T-cell (primary cell): ENCODE data around the gene DDAH2. TPM values are rescaled to one million over a fixed set of nuclear protein-coding genes. Genes with fewer than 3 reads are reported as not detected.
"Not testable (repeated sequence)": the region's sequence is repeated elsewhere in the genome, so short reads cannot be mapped to it uniquely, and the experiment has no call there.

ENCODE experiments used
- ATAC-seq, 4 experiments: fragments of 200-7000 bp in 3 of 4; fragments of 150-1000 bp in 1 of 4; cut with Tn5 transposase; replicated peaks in 1 of 4; 1 replicate in 3 of 4; 2 replicates in 1 of 4; pipeline ENCODE4 v1.10.0; 2021; ENCODE audit warnings: moderate library complexity in 3 of 4, mild to moderate bottlenecking in 2 of 4, moderate number of reproducible peaks in 1 of 4
- CTCF ChIA-PET, 2 donors: fragments of 300-600 bp; sonication (Branson Sonifier 250); formaldehyde crosslinking; loops; one replicate each; lab custom pipeline; 2022; ENCODE audit warnings: antibody characterized with exemption in 2 of 2; lab: Charles Lee
- POLR2A ChIA-PET, 2 donors: fragments of 300-600 bp; sonication (Branson Sonifier 250); formaldehyde crosslinking; loops; one replicate each; lab custom pipeline; 2022; ENCODE audit warnings: antibody characterized with exemption in 2 of 2; lab: Charles Lee
- DNase-seq, 35 experiments: peaks; one replicate each; pipeline versions ENCODE4 v3.0.0 to v3.0.0-alpha.2; 2013 to 2023
- H3K27ac ChIP-seq: one replicate; pipeline ENCODE4 v1.5.1; 2013; ENCODE audit warnings: low read length
- H3K27me3 ChIP-seq, 2 experiments: replicated peaks in 1 of 2; 1 replicate in 1 of 2; 2 replicates in 1 of 2; pipeline versions ENCODE4 v1.6.1 to v1.7.0; 2013; ENCODE audit warnings: low read length in 1 of 2, mixed read lengths in 1 of 2; ENCODE audit not compliant: control insufficient read depth in 2 of 2, insufficient read depth in 2 of 2; ENCODE audit errors: extremely low read depth in 1 of 2
- H3K36me3 ChIP-seq, 2 donors: 1 replicate in 1 of 2; 2 replicates in 1 of 2; pipeline versions ENCODE4 v1.6.1 to v1.7.0; 2013; ENCODE audit warnings: low read length in 1 of 2; ENCODE audit not compliant: control insufficient read depth in 2 of 2, insufficient read depth in 1 of 2; ENCODE audit errors: extremely low read depth in 1 of 2
- H3K4me1 ChIP-seq, 2 experiments: 1 replicate in 1 of 2; 2 replicates in 1 of 2; pipeline versions ENCODE4 v1.6.1 to v1.7.0; 2013; ENCODE audit warnings: low read length in 2 of 2, mixed read lengths in 1 of 2; ENCODE audit not compliant: insufficient read depth in 2 of 2, control insufficient read depth in 1 of 2; ENCODE audit errors: extremely low read depth in 1 of 2
- H3K4me3 ChIP-seq, 2 donors: 1 replicate in 1 of 2; 2 replicates in 1 of 2; pipeline versions ENCODE4 v1.5.1 to v1.7.0; 2013; ENCODE audit warnings: mild to moderate bottlenecking in 2 of 2, low read length in 1 of 2, moderate library complexity in 1 of 2; ENCODE audit not compliant: control insufficient read depth in 1 of 2; ENCODE audit errors: extremely low read depth in 1 of 2
- H3K9me3 ChIP-seq: 2 replicates; pipeline ENCODE4 v1.7.0; 2013
- H3K27ac Mint-ChIP-seq, 2 donors: one replicate each; pipeline ENCODE4 v1.8.0; 2020 to 2021; ENCODE audit warnings: mild to moderate bottlenecking in 2 of 2, mixed read lengths in 2 of 2
- H3K27me3 Mint-ChIP-seq, 2 donors: one replicate each; pipeline ENCODE4 v1.8.0; 2021 to 2022; ENCODE audit warnings: mixed read lengths in 2 of 2
- H3K36me3 Mint-ChIP-seq: one replicate; pipeline ENCODE4 v1.8.0; 2021; ENCODE audit warnings: mixed read lengths
- H3K4me1 Mint-ChIP-seq, 3 donors: one replicate each; pipeline ENCODE4 v1.8.0; 2020 to 2022; ENCODE audit warnings: mixed read lengths in 3 of 3, mild to moderate bottlenecking in 1 of 3
- H3K4me3 Mint-ChIP-seq, 3 donors: one replicate each; pipeline ENCODE4 v1.8.0; 2020 to 2022; ENCODE audit warnings: mild to moderate bottlenecking in 3 of 3, mixed read lengths in 3 of 3, moderate library complexity in 3 of 3
- H3K9me3 Mint-ChIP-seq, 3 donors: one replicate each; pipeline ENCODE4 v1.8.0; 2020 to 2022; ENCODE audit warnings: mixed read lengths in 3 of 3
- WGBS: methylation state at CpG from one replicate; pipeline ENCODE4 v1.1.5; 2013; ENCODE audit warnings: missing lambda C conversion rate; ENCODE audit not compliant: insufficient coverage; 5-methylcytosine and 5-hydroxymethylcytosine counted together
- total RNA-seq, 35 experiments: library from RNA in 6 of 35; stranded (reverse) in 6 of 35; fragments of 120-200 nt in 1 of 35; gene quantifications; one replicate each; pipeline versions ENCODE4 v1.2.1 to v1.2.4 and lab custom pipeline; 2013 to 2026

DDAH2 gene
- total RNA-seq, 5 donors from 2014 or later (not counting 1 experiment from before 2014, with no cell fraction given) = 9.0 to 13.2 (median 11.5) TPM

- 57% methylated on average over 3 of the region's 5 CpGs for WGBS
- no peak overlapping the region for H3K27ac Mint-ChIP-seq
- peak in 1 of 4 experiments; percentile 18 for ATAC-seq
- ChIA-PET POLR2A (interaction anchor here in 1 of 2 donors (0.6 kb wide), 1 partner anchor 14 kb away, joined by 3 read pairs; no protein-coding TSS in a partner anchor), CTCF (interaction anchor here in 1 of 2 donors (0.6 kb wide), 1 partner anchor 977 kb away, joined by 3 read pairs; no protein-coding TSS in a partner anchor)
- no peak overlapping the region for H3K4me3 Mint-ChIP-seq
- H3K9me3 Mint-ChIP-seq = no peaks in the 10 kb centered on the region
- H3K4me1 ChIP-seq = peaks cover 12 to 18% of the 10 kb centered on the region in 2 experiments
- H3K27me3 ChIP-seq = peaks cover 0 to 19% of the 10 kb centered on the region in 2 experiments
- no peak for DNase-seq
- no peaks in the 10 kb centered on the region for H3K36me3 ChIP-seq
- peaks cover 17 to 25% (median 24%) of the 10 kb centered on the region in 3 donors for H3K4me1 Mint-ChIP-seq
- H3K9me3 ChIP-seq = no peaks in the 10 kb centered on the region
- no peak overlapping the region for H3K4me3 ChIP-seq
- no peak overlapping the region for H3K27ac ChIP-seq
- no peaks in the 10 kb centered on the region for H3K36me3 Mint-ChIP-seq
- H3K27me3 Mint-ChIP-seq = no peaks in the 10 kb centered on the region
Measured at GRCh38 chr6:31713991-31714684, 15.0 kb downstream of the DDAH2 start.

GRCh38 chr6:31713465-31713864 is 15.6 kb downstream of the DDAH2 start:
- Histone ChIP-seq H3K4me3 (no peak overlapping the region), H3K36me3 (no peaks in the 10 kb centered on the region), H3K27ac (no peak overlapping the region), H3K4me1 (peaks cover 12 to 18% of the 10 kb centered on the region in 2 experiments), H3K9me3 (no peaks in the 10 kb centered on the region), H3K27me3 (peaks cover 0 to 20% of the 10 kb centered on the region in 2 experiments)
- H3K27me3 Mint-ChIP-seq = no peaks in the 10 kb centered on the region
- POLR2A ChIA-PET = no interaction called here
- CTCF ChIA-PET = no interaction called here
- no peak overlapping the region for H3K27ac Mint-ChIP-seq
- WGBS = no CpG with 5 or more reads among the region's 4 CpGs
- ATAC-seq (no peak), DNase-seq (no peak)
- peaks cover 17 to 25% (median 24%) of the 10 kb centered on the region in 3 donors for H3K4me1 Mint-ChIP-seq
- no peaks in the 10 kb centered on the region for H3K9me3 Mint-ChIP-seq
- no peak overlapping the region for H3K4me3 Mint-ChIP-seq
- H3K36me3 Mint-ChIP-seq = no peaks in the 10 kb centered on the region

- no peak overlapping the region for H3K27ac ChIP-seq
- CTCF ChIA-PET = no interaction called here
- no peak overlapping the region for H3K27ac Mint-ChIP-seq
- H3K4me3 Mint-ChIP-seq = no peak overlapping the region
- H3K4me1 Mint-ChIP-seq = peaks cover 17 to 25% (median 24%) of the 10 kb centered on the region in 3 donors
- H3K4me1 ChIP-seq = peaks cover 12 to 18% of the 10 kb centered on the region in 2 experiments
- DNase-seq (peak in 4 of 35 experiments; percentile 22 to 36 (median 24)), ATAC-seq (peak in 3 of 4 experiments; percentile 51 to 64 (median 63))
- H3K9me3 Mint-ChIP-seq = no peaks in the 10 kb centered on the region
- H3K27me3 ChIP-seq = peaks cover 0 to 25% of the 10 kb centered on the region in 2 experiments
- WGBS = 72% methylated on average over 7 of the region's 8 CpGs
- H3K4me3 ChIP-seq = no peak overlapping the region
- H3K36me3 Mint-ChIP-seq = no peaks in the 10 kb centered on the region
- no peaks in the 10 kb centered on the region for H3K27me3 Mint-ChIP-seq
- no peaks in the 10 kb centered on the region for H3K36me3 ChIP-seq
- POLR2A ChIA-PET = interaction anchor here in 1 of 2 donors (0.7 kb wide), 1 partner anchor 63 kb away, joined by 3 read pairs; no protein-coding TSS in a partner anchor
- no peaks in the 10 kb centered on the region for H3K9me3 ChIP-seq
Measured at GRCh38 chr6:31712296-31712695, 16.8 kb downstream of the DDAH2 start.

- Mint-ChIP-seq H3K27me3 (no peaks in the 10 kb centered on the region), H3K4me1 (peaks cover 17 to 25% (median 24%) of the 10 kb centered on the region in 3 donors), H3K4me3 (no peak overlapping the region), H3K36me3 (no peaks in the 10 kb centered on the region), H3K9me3 (no peaks in the 10 kb centered on the region), H3K27ac (peak overlapping the region in 1 of 2 donors; percentile 44)
- WGBS = 5% methylated on average over 4 of the region's 8 CpGs
- Histone ChIP-seq H3K27me3 (peaks cover 0 to 26% of the 10 kb centered on the region in 2 experiments), H3K36me3 (no peaks in the 10 kb centered on the region), H3K4me3 (no peak overlapping the region), H3K9me3 (no peaks in the 10 kb centered on the region), H3K4me1 (peaks cover 12 to 18% of the 10 kb centered on the region in 2 experiments), H3K27ac (no peak overlapping the region)
- ChIA-PET CTCF (no interaction called here), POLR2A (no interaction called here)
- DNase-seq (no peak), ATAC-seq (peak in 1 of 4 experiments; percentile 42)
Measured at GRCh38 chr6:31711233-31711632, 17.9 kb downstream of the DDAH2 start.

- POLR2A ChIA-PET = no interaction called here
- Histone ChIP-seq H3K36me3 (no peaks in the 10 kb centered on the region), H3K4me1 (peaks cover 12 to 18% of the 10 kb centered on the region in 2 experiments), H3K27me3 (peaks cover 0 to 26% of the 10 kb centered on the region in 2 experiments), H3K4me3 (no peak overlapping the region), H3K9me3 (no peaks in the 10 kb centered on the region), H3K27ac (no peak overlapping the region)
- no peaks in the 10 kb centered on the region for H3K9me3 Mint-ChIP-seq
- CTCF ChIA-PET = no interaction called here
- ATAC-seq (no peak), DNase-seq (no peak)
- H3K27ac Mint-ChIP-seq = no peak overlapping the region
- 81% methylated on average over 4 of the region's 5 CpGs for WGBS
- H3K4me3 Mint-ChIP-seq = peak overlapping the region in 1 of 3 donors; percentile 10
- peaks cover 17 to 25% (median 24%) of the 10 kb centered on the region in 3 donors for H3K4me1 Mint-ChIP-seq
- H3K27me3 Mint-ChIP-seq = no peaks in the 10 kb centered on the region
- no peaks in the 10 kb centered on the region for H3K36me3 Mint-ChIP-seq
Measured at GRCh38 chr6:31710523-31711219, 18.4 kb downstream of the DDAH2 start.

GRCh38 chr6:31709157-31709556 is 19.9 kb downstream of the DDAH2 start:
- H3K27ac Mint-ChIP-seq, H3K27ac ChIP-seq, H3K36me3 ChIP-seq, H3K27me3 Mint-ChIP-seq, H3K4me3 Mint-ChIP-seq, ATAC-seq, DNase-seq, H3K9me3 Mint-ChIP-seq, H3K4me3 ChIP-seq, H3K9me3 ChIP-seq, H3K36me3 Mint-ChIP-seq: not testable (repeated sequence)
- POLR2A ChIA-PET = interaction anchor here in 1 of 2 donors (0.7 kb wide), 2 partner anchors 56 to 570 kb away, joined by 4 to 6 read pairs; no protein-coding TSS in a partner anchor
- CTCF ChIA-PET = interaction anchor here in 1 of 2 donors (0.7 to 0.8 kb wide), 2 partner anchors 17 to 148 kb away, joined by 4 to 5 read pairs; no protein-coding TSS in a partner anchor
- Histone ChIP-seq H3K27me3 (peaks cover 0 to 23% of the 10 kb centered on the region in 2 experiments), H3K4me1 (peaks cover 10 to 17% of the 10 kb centered on the region in 2 experiments)
- H3K4me1 Mint-ChIP-seq = peaks cover 17 to 22% (median 21%) of the 10 kb centered on the region in 3 donors
- 96% methylated on average over 10 of the region's 11 CpGs for WGBS
